Chondrocyte (in vitro differentiated cells): ENCODE results near the gene SHD. TPM values are rescaled to one million over a fixed set of nuclear protein-coding genes. Genes with fewer than 3 reads are reported as not detected.

Experiments used
- DNase-seq: peaks from one replicate; pipeline ENCODE4 v3.0.0; 2021; ENCODE audit warnings: mixed read lengths, low spot score
- H3K27ac Mint-ChIP-seq: one replicate; pipeline ENCODE4 v1.8.0; 2021; ENCODE audit warnings: mild to moderate bottlenecking, moderate library complexity, mixed read lengths; ENCODE audit not compliant: unreplicated experiment
- H3K27me3 Mint-ChIP-seq: 2 replicates; pipeline ENCODE4 v1.8.0; 2021; ENCODE audit warnings: low read depth, mixed read lengths
- H3K36me3 Mint-ChIP-seq: 2 replicates; pipeline ENCODE4 v1.8.0; 2021; ENCODE audit warnings: low read depth, mixed read lengths
- H3K4me1 Mint-ChIP-seq: 2 replicates; pipeline ENCODE4 v1.8.0; 2021; ENCODE audit warnings: low read depth, mild to moderate bottlenecking, mixed read lengths
- H3K4me3 Mint-ChIP-seq: one replicate; pipeline ENCODE4 v1.8.0; 2021; ENCODE audit warnings: mild to moderate bottlenecking, moderate library complexity, mixed read lengths; ENCODE audit not compliant: unreplicated experiment
- H3K9me3 Mint-ChIP-seq: 2 replicates; pipeline ENCODE4 v1.8.0; 2021; ENCODE audit warnings: low read depth, mixed read lengths
- total RNA-seq: library from RNA; stranded (reverse); gene quantifications from 3 replicates; pipeline ENCODE4 v1.2.1, GENCODE V29; 2021
- TF ChIP-seq, protein P1 (sequence below): fragments of 200-600 bp; sonication (generic); IDR thresholded peaks from 2 replicates; pipeline ENCODE4 v1.5.0; 2021; ENCODE audit warnings: antibody characterized with exemption, mild to moderate bottlenecking, moderate library complexity

Gene SHD
- total RNA-seq, 1 donor from 2014 or later = not detected

DNA sequence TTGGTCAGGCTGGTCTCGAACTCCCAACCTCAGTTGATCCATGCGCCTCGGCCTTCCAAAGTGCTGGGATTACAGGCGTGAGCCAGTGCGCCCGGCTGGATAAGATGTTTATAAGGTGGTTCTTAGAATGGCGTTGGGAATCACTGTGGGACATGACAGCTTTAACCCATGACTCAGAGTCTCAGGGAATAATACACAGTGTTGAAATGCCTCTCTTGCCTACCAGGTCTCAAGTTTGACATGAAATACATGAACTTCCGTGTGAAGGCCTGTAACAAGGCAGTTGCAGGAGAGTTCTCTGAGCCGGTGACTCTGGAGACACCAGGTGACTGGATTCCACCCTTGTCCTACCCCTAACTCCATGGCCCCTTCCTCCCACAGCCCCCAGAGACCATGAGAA is 37.9 kb downstream of the SHD start:
- no peaks in the 10 kb centered on the region for H3K4me1 Mint-ChIP-seq
- peaks cover 14% of the 10 kb centered on the region for H3K36me3 Mint-ChIP-seq
- no peaks in the 10 kb centered on the region for H3K27me3 Mint-ChIP-seq
- TF ChIP-seq, protein P1, sequence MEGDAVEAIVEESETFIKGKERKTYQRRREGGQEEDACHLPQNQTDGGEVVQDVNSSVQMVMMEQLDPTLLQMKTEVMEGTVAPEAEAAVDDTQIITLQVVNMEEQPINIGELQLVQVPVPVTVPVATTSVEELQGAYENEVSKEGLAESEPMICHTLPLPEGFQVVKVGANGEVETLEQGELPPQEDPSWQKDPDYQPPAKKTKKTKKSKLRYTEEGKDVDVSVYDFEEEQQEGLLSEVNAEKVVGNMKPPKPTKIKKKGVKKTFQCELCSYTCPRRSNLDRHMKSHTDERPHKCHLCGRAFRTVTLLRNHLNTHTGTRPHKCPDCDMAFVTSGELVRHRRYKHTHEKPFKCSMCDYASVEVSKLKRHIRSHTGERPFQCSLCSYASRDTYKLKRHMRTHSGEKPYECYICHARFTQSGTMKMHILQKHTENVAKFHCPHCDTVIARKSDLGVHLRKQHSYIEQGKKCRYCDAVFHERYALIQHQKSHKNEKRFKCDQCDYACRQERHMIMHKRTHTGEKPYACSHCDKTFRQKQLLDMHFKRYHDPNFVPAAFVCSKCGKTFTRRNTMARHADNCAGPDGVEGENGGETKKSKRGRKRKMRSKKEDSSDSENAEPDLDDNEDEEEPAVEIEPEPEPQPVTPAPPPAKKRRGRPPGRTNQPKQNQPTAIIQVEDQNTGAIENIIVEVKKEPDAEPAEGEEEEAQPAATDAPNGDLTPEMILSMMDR = no peak
- H3K4me3 Mint-ChIP-seq = no peak overlapping the region
- H3K27ac Mint-ChIP-seq = no peak overlapping the region
- H3K9me3 Mint-ChIP-seq = no peaks in the 10 kb centered on the region
- no peak for DNase-seq

GRCh38 chr19:4318460-4318859 is 39.4 kb downstream of the SHD start:
- H3K9me3 Mint-ChIP-seq = no peaks in the 10 kb centered on the region
- H3K36me3 Mint-ChIP-seq = peaks cover 14% of the 10 kb centered on the region
- no peak overlapping the region for H3K4me3 Mint-ChIP-seq
- no peak for DNase-seq
- no peaks in the 10 kb centered on the region for H3K4me1 Mint-ChIP-seq
- no peaks in the 10 kb centered on the region for H3K27me3 Mint-ChIP-seq
- TF ChIP-seq, protein P1 = no peak
- H3K27ac Mint-ChIP-seq = no peak overlapping the region

DNA sequence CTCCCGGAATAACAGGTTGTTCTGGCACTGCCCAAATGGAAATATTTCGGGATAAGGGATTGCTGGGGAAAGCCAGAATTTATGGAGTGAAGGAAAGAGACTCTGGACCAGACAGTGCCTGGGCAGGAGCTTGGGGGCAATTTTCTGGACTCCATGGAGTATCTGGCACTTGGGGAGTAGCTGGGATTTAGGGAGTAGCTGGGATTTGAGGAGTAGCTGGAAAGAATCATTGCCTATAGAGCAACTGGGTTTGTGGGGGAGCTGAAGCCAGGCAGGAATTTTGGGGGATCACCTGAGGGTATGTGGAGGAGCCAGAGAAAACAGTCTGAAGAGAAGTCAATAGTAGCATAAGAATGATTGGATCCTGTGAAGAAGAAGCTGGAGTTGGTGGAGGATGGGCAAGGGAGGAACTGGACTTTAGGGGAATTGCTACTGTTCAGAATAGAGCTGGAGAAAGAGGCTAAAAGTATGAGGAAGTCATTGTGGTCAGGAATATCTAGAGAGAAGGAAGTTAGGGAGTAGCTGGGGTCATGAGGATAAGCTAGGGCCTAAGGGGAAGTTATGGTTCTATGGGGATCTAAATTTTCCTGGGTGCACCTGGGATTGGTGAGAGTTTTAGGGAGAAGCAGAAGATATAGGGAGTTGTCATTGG is 40.1 kb downstream of the SHD start:
- Mint-ChIP-seq H3K4me3 (no peak overlapping the region), H3K9me3 (no peaks in the 10 kb centered on the region), H3K4me1 (no peaks in the 10 kb centered on the region), H3K27ac (no peak overlapping the region), H3K27me3 (no peaks in the 10 kb centered on the region), H3K36me3 (peaks cover 14% of the 10 kb centered on the region)
- TF ChIP-seq, protein P1 = no peak
- no peak for DNase-seq

GRCh38 chr19:4320419-4320818 is 41.4 kb downstream of the SHD start:
- TF ChIP-seq, protein P1 = no peak
- no peak overlapping the region for H3K27ac Mint-ChIP-seq
- H3K9me3 Mint-ChIP-seq = no peaks in the 10 kb centered on the region
- H3K27me3 Mint-ChIP-seq = no peaks in the 10 kb centered on the region
- H3K4me1 Mint-ChIP-seq = no peaks in the 10 kb centered on the region
- H3K4me3 Mint-ChIP-seq = no peak overlapping the region
- H3K36me3 Mint-ChIP-seq = peaks cover 14% of the 10 kb centered on the region
- DNase-seq = no peak

GRCh38 chr19:4322942-4323665 is 44.0 kb downstream of the SHD start:
- Mint-ChIP-seq H3K27ac (no peak overlapping the region), H3K4me3 (no peak overlapping the region), H3K9me3 (no peaks in the 10 kb centered on the region), H3K4me1 (peaks cover 15% of the 10 kb centered on the region), H3K36me3 (peaks cover 9% of the 10 kb centered on the region), H3K27me3 (no peaks in the 10 kb centered on the region)
- DNase-seq = no peak
- TF ChIP-seq, protein P1 = no peak
